ENCODE measurements around the gene RAD51C.

DNA sequence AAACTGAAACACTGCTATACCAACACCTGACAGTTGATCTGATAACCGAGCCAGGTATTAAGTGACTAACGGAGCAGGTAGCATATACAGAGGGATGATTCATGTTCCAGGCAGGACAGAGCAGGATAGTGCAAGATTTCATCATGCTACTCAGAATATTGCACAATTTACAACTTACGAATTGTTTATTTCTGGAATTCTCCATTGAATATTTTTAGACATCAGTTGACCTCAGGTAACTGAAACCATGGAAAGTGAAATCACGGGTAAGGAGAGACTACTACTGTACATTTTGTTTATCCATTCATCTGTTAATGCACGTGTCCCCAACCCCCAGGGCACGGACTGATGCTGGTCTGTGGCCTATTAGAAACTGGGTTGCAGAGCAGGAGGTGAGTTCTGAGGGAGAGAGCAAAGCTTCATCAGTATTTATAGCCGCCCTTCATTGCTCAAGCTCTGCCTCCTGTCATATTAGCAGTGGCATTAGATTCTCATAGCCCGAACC, 48.8 kb downstream of the RAD51C start:
- TF ChIP-seq, protein P1, sequence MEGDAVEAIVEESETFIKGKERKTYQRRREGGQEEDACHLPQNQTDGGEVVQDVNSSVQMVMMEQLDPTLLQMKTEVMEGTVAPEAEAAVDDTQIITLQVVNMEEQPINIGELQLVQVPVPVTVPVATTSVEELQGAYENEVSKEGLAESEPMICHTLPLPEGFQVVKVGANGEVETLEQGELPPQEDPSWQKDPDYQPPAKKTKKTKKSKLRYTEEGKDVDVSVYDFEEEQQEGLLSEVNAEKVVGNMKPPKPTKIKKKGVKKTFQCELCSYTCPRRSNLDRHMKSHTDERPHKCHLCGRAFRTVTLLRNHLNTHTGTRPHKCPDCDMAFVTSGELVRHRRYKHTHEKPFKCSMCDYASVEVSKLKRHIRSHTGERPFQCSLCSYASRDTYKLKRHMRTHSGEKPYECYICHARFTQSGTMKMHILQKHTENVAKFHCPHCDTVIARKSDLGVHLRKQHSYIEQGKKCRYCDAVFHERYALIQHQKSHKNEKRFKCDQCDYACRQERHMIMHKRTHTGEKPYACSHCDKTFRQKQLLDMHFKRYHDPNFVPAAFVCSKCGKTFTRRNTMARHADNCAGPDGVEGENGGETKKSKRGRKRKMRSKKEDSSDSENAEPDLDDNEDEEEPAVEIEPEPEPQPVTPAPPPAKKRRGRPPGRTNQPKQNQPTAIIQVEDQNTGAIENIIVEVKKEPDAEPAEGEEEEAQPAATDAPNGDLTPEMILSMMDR (IDR thresholded peaks at IDR 0.05): no peak
- TF ChIP-seq, protein P2, sequence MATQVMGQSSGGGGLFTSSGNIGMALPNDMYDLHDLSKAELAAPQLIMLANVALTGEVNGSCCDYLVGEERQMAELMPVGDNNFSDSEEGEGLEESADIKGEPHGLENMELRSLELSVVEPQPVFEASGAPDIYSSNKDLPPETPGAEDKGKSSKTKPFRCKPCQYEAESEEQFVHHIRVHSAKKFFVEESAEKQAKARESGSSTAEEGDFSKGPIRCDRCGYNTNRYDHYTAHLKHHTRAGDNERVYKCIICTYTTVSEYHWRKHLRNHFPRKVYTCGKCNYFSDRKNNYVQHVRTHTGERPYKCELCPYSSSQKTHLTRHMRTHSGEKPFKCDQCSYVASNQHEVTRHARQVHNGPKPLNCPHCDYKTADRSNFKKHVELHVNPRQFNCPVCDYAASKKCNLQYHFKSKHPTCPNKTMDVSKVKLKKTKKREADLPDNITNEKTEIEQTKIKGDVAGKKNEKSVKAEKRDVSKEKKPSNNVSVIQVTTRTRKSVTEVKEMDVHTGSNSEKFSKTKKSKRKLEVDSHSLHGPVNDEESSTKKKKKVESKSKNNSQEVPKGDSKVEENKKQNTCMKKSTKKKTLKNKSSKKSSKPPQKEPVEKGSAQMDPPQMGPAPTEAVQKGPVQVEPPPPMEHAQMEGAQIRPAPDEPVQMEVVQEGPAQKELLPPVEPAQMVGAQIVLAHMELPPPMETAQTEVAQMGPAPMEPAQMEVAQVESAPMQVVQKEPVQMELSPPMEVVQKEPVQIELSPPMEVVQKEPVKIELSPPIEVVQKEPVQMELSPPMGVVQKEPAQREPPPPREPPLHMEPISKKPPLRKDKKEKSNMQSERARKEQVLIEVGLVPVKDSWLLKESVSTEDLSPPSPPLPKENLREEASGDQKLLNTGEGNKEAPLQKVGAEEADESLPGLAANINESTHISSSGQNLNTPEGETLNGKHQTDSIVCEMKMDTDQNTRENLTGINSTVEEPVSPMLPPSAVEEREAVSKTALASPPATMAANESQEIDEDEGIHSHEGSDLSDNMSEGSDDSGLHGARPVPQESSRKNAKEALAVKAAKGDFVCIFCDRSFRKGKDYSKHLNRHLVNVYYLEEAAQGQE (IDR thresholded peaks at IDR 0.05; ENCODE audit: low read depth, low read length): no peak
- TF ChIP-seq CHD2 (IDR thresholded peaks at IDR 0.05; ENCODE audit: low read length, partially characterized antibody) (no peak), JUND (IDR thresholded peaks at IDR 0.05) (no peak), EP300 (IDR thresholded peaks at IDR 0.05; ENCODE audit: borderline replicate concordance in 1 of 2, low read depth in 1 of 2, low read length in 1 of 2) (no peak), SMC3 (IDR thresholded peaks at IDR 0.05; ENCODE audit: low read depth, low read length) (no peak), RAD21 (IDR thresholded peaks at IDR 0.05; ENCODE audit: low read length) (no peak)
- TF ChIP-seq, protein P3, sequence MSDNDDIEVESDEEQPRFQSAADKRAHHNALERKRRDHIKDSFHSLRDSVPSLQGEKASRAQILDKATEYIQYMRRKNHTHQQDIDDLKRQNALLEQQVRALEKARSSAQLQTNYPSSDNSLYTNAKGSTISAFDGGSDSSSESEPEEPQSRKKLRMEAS (IDR thresholded peaks at IDR 0.05; ENCODE audit: low read depth): no peak
- TF ChIP-seq, protein P4, sequence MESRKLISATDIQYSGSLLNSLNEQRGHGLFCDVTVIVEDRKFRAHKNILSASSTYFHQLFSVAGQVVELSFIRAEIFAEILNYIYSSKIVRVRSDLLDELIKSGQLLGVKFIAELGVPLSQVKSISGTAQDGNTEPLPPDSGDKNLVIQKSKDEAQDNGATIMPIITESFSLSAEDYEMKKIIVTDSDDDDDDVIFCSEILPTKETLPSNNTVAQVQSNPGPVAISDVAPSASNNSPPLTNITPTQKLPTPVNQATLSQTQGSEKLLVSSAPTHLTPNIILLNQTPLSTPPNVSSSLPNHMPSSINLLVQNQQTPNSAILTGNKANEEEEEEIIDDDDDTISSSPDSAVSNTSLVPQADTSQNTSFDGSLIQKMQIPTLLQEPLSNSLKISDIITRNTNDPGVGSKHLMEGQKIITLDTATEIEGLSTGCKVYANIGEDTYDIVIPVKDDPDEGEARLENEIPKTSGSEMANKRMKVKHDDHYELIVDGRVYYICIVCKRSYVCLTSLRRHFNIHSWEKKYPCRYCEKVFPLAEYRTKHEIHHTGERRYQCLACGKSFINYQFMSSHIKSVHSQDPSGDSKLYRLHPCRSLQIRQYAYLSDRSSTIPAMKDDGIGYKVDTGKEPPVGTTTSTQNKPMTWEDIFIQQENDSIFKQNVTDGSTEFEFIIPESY (IDR thresholded peaks at IDR 0.05; ENCODE audit: borderline replicate concordance, low read depth): no peak
